HG03066 (cell line): ENCODE data around the gene RPP14.
"Not testable (repeated sequence)": the region's sequence is repeated elsewhere in the genome, so short reads cannot be mapped to it uniquely, and the experiment has no call there.

Experiments used
- ATAC-seq: cut with Tn5 transposase; IDR thresholded peaks from one replicate; pipeline ENCODE4 v1.9.1; 2021; ENCODE audit warnings: low read depth; ENCODE audit not compliant: unreplicated experiment

The RPP14 gene

DNA sequence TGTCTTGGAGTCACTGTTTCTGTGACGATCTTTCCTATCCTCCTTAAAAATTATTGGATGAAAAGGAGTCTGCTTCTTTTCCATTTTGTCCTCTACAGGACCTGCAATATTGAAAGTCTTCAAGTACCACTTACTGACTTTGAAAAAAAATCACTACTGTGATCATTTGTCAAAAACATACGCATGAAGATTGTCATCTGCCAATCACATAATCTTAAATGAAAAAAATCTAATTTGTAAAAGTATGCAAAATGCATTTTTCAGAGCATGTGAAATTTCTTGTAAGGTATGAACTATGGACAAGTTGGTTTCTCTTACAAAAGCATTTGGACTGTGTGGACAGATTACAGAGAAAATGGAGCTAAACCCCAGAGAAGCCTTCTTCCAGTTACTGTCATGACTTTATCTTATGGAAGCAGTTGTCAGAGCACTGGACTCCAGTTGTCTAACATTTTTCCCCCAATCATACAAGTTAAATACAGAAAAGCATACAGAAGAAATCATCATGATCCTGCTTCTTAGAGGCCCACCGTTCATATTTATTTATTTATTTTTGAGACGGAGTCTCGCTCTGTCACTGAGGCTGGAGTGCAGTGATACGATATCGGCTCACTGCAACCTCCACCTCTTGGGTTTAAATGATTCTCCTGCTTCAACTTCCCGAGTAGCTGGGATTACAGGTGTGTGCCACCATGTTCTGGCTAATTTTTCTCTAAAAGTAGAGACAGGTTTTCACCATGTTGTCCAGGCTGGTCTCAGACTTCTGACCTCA lies 23.3 kb downstream of the RPP14 start:
- ATAC-seq: no peak

DNA sequence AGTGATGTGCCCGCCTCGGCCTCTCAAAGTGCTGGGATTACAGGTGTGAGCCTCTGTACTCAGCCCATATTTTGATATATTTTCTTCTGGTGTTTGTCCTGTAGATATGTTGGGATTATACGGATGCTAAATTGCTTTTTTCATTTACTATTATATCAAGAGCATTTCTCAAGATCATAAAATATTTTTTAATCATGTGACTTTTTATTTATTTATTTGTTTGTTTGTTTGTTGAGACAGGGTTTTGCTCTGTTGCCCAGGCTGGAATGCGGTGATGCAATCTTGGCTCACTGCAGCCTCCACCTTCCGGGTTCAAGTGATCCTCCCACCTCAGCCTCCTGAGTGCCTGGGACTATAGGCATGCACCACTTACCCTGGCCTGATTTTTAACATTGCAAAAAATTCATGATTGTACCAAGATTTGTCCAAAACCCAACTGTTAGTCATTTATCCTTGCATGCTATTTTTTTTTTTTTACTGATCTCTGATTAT lies 23.9 kb downstream of the RPP14 start:
- ATAC-seq: no peak

DNA sequence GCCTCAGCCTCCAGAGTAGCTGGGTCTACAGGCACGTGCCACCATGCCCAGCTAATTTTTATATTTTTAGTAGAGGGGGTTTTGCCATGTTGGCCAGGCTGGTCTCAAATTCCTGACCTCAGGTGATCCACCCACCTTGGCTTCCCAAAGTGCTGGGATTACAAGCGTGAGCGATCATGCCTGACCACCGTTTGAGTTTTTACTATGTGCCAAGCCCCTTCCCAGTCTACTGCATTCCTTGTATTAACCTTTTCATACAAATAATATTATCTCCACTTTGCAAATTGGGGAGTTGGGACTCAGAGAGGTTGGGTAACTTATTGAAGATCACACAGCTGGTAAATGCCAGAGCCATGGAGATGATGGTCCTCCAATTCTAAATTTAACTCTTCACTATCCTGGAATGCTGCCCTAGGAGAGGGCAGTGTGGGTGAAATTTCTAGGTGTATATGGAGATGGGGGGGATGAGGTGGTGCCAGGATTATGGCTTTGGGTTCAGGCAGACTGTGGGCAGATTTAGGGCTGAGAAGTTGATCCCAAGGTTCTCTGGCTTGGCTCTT lies 25.6 kb downstream of the RPP14 start:
- ATAC-seq: no peak

DNA sequence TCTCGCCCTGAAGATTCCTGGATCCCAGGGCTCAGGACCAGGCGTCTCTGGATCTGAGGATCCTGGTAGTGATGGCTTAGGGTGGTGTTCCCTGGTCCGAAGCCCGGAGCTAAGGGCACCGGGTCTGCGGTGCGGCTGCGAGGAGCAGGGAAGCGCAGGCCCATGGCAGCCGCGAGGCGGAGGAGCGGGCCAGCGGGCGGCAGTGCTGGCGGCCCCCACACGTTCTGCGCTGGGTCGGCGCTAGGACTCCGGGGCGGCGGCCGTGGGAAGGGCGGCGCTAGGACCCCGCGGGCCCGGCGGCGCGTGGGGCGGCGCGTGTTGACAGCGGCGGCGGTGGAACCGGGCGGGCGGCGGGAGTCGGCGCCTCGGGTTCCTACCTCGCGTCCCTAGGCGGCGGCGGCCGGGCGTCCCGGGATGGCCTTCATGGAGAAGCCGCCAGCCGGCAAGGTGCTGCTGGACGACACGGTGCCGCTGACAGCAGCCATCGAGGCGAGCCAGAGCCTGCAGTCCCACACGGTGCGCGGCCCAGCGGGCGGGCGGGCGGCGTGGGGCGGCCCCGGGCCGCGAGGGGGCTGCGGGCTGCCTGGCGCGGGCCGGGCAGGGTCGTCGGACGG lies 26.6 kb downstream of the RPP14 start, which contains the start of gene PXK:
Gene PXK (plus strand): TSS at position 318 of the 614 bp plus-strand sequence. CDS start 97 bp downstream, at position 415.
- peak; percentile 81 for ATAC-seq

DNA sequence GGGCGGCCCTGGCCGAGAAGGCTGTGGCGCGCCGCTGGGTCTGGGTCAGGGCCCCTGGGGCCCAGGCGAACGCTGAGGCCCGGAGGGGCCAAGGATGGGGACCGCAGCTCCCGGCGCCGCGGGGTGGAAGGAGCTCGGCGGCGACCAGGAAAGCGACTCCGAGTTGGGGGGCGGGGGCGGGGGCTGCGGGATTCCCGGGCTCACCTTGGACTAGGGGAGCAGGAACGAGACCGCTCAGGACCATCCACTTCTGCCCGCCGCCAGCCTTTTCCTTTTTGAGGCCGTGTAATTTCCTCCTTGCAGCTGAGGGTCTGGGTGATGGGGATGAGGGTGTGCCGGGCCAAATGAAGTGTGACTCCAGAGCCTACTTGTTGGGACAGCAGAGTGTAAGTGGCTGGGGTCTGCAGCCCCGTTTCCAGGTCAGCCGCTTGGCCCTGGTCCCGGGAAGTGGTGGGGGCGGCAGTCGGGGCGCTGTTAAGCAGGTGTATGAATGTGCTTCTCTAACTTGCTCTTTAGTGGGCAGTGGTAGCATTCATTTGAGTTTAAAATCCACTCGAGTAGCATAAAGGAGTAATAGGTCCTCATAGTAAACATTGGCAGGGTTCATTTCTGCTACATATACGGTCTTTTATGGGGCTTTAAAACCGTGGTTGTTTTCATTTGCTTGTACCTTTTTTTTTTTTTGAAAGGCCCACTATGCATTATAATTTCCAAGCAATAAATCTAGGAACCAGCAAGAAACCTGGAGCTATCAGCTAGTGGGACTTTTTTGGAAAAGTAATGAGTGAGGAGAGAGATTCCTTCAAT lies 27.4 kb downstream of the RPP14 start:
- ATAC-seq: peak; percentile 60

DNA sequence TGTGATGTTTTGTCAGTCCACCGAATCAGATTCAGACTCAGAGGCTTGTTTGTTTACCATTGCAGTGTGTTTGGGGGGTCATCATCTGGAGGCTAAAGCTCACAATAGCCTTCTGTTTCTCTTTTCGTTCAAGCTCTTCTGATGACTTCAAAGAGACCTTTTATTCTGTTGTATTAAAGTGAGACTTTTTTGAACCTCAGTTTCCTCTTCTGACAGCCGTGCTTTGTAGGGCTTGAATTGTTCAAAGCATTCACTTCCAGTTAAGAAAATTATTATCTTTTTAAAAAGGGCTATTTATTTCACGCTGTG lies 27.9 kb downstream of the RPP14 start:
- ATAC-seq: no peak

DNA sequence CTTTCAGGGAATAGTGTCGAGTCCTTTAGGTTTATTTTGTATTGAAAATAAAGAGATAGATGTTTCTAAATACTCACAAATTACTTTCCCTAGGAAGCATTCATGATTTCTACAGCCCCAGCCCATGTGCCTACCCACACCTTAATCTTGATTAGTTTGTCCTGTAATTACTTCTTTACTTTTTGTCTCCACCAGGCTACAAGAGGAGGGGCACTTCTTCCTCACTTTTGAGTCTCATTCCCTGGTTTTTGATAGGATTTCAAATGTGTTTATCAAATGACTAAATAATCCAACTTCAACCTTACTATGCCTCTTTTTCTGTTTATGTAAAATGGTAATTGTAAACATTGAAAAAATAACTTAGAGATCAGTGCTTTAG lies 28.4 kb downstream of the RPP14 start:
- no peak for ATAC-seq

DNA sequence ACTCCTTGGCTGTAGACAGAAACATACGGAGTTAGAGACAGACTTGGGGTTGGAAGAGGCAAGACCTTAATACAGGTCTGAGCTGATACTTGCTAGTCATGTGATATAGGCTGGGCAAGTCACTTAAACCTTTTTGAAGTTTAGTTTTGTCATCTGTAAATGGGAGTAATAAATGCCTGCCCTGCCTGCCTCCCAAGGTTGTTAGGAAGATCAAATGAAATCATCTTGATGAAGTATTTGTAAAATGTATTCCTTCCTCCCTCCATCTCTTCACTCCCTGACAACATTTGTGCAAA lies 29.6 kb downstream of the RPP14 start:
- ATAC-seq: no peak

DNA sequence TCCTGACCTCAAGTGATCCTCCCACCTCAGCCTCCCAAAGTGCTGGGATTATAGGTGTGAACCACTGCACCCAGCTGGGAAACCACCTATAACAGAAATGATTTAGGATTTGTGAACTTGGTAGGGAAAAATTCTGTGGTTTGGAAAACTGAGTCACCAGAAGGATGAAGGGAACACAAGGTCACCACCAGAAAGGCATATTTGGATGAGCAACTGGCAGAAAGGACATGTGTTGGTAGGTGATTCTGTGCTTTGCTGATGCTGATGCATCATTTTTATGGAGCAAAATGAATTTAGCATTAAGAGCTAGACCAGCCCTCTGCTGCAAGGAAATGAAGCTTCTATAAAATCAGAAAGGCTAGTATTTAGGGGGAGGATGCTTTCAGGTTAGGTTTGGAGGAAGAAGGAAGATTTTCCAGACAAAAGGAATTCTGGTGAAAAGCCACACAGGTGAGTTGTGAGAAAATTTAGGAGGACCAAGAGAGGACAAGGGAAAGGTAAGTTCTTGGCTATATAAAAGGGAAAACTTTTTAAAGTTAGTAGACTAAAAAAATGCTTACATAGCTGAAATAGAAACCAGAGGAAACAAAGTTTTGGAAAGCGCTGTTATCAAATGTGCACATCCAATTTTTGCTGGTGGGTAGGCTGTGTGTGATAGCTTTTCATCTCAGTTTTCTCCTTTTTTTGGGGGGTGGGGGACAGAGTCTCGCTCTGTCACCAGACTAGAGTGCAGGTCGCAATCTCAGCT lies 30.3 kb downstream of the RPP14 start:
- no peak for ATAC-seq

DNA sequence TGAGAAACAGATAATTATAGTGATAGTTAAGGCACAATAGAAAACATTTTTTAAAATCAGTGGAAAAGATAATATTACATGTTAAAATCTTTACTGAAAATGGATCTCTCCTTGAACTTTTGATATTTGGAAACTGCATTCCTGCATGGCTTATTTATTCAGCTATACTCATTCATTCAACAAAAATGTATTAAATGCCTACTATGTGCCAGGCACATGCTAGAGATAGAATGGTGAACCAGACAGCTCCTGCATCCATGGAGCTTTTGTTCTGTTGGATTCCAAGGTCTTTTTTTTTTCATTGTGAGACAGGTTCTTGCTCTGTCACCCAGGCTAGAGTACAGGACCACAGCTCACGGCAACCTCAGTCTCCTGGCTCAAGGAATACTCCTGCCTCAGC lies 31.1 kb downstream of the RPP14 start:
- ATAC-seq: no peak

DNA sequence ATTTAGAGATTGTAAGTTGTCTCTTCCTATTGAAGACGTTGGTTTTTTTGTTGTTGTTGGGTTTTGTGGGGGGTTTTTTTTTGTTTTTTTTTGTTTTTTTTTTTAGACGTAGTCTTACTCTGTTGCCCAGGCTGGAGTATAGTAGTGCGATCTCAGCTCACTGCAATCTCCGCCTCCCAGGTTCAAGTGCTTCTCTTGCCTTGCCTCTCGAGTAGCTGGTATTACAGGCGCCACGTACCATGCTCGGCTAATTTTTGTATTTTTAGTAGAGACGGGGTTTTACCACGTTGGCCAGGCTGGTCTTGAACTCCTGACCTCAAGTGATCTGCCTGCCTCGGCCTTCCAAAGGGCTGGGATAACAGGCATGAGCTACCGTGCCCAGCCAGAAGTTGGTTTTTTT lies 33.1 kb downstream of the RPP14 start:
- ATAC-seq: not testable (repeated sequence)

DNA sequence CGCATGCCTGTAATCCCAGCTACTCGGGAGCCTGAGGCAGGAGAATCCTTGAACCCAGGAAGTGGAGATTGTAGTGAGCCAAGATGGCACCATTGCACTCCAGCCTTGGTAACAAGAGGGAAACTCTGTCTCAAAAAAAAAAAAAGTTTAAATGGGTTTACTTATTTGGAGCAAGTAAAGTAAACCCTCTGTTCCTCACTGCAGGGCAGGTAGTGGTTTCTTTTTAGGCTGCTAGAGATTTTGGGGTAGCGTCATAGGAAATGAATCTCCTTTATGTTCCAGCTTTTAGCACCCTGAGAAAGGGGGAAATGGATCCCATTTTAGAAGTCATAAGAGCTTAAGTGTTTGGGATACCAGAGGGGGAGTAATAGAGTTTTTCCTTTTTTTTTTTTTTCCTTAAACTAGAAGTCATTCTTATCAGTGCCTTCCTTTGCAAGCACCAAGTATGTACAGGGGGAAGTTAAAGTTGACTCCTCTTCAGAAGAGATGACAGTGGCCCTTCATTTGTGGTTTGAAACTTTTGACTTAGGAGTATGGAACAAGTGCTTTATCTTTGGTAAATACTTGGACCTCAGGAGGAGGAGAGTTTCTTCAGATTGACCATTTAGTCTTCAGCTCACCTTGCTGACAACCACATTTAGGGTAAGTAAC lies 34.7 kb downstream of the RPP14 start:
- no peak for ATAC-seq

DNA sequence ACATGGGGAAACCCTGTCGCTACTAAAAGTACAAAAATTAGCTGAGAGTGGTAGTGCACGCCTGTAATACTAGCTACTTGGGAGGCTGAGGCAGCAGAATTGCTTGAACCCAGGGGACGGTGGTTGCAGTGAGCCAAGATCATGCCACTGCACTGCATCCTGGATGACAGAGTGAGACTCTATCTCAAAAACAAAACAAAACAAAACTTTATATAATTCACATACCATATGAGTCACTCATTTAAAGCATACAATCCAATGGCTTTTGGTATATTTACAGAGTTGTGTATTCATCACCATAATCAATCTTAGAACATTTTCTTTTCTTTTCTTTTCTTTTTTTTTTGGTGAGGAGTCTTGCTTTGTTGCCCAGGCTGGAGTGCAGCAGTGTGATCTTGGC lies 35.3 kb downstream of the RPP14 start:
- no peak for ATAC-seq

DNA sequence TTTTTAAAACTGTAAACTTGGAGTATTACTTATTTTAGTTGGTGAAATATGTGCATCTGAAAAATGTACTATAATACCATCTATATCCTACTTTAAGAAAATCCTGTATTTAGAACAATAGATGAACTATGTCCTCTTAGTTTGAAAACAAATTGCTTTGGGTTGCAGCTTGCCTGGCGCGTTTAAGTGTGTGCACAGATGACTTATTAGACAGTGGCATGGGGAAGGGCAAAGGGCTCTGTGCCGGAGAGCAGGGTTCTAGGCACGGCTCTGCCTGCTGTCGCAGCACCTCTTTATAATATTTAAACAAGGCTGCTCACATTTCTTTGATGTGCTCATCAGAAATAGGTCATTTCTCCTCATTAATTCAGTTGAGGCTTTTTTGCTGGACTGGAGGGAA lies 36.6 kb downstream of the RPP14 start:
- ATAC-seq: no peak

DNA sequence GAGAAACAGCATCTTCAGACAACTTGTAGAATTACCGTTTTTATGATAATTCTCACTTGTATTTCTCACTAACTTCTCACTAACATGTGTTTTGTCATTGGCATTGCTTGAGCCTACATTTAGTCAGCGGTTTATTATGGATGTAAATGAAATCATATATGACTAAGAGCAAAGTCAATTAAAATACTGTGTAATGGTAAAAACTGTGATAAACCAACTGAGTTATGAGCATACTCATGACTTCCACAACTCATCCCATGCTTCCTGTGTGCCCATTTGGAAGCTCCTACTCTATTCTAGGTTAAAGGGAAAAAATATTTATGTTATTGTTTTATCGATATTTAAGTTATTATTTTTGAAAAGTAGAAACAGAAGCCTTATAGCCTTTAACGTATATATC lies 39.4 kb downstream of the RPP14 start:
- no peak for ATAC-seq

DNA sequence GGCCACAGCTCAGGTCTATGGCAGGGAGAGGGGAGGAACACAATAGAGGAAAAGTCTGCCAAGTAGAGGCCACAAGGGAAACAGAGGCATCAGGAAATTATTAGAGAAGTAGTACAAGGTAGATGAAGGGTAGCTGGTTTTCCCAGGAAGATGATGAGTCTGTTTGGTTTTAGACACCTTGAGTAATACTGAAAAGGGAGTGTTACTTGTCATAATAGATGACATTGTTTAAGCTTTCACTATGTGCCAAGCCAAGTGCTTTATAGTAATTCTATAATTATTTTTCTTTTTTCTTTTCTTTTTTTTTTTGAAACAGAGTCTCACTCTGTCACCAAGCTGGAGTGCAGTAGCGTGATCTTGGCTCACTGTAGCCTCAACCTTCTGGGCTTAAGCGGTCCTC lies 40.3 kb downstream of the RPP14 start:
- no peak for ATAC-seq

DNA sequence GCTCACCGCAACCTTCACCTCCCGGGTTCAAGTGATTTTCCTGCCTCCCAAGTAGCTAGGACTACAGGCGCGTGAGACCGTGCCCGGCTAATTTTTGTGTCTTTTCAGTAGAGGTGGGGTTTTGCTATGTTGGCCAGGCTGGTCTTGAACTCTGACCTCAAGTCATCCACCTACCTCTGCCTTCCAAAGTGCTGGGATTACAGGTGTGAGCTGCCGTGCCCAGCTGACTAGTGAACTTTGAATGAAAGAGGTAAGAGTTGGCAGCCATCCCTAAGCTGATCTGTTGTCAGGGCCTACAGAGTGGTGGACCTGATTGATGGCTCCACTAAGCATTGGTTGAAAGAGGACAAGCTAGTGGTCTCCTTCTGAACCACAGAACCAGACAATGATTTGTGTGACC lies 41.9 kb downstream of the RPP14 start:
- no peak for ATAC-seq

DNA sequence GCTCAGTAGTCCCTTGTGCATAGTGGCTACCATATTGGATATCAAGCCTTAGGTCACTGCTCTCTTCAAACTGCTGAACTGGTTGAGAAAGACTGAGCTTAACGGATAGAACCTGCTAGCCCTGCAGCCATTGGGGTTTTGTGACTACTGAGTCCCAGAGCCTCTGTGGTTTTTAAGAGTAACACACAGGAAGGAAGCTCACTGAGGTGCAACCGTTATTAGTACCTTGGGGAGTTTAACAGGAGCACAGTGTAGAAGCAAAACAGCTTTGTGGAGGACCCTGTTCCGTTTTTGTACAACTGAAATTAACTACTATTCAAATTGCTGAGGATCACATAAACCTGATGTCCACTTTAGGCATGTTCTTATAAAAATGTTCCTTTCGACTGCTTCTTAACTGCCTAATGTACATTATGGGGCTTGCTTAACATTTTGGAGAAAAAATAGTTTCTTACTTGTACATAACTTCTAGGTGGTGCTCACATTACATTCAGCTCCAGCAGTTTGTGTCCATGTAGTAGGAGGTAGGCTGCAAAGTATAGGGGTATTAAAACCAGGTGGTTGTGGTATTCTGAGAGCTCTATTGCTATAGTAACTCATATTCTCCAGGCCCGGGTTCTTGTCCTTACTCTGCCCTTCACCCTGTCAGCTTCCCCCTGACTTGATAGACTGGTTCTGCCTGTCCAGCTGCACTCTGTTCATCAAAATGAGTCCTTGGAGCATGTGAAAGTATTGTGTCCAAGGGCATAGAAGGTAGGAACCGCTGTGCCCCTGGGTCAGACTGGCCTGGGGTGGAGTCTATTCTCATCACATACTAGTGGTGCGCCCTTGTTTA lies 44.0 kb downstream of the RPP14 start:
- peak; percentile 85 for ATAC-seq

DNA sequence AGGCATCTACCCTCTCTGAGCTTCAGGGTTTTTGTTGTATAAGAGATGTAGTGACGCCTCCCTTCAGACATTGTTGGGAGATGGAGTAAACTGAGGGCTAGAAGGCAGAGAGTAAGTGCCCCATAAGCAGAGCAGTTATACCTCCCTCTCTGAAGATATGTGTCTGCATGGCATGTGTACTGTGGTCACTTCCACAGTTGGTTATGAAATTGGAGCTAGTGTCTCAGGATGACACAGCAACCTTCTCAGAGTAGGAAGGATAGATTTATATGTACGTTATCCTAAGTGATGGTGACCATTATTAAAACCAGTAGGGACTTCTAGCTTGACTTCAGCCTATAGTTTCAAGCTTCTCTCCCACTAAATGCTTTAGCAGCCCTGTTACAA lies 44.6 kb downstream of the RPP14 start:
- ATAC-seq: no peak
